ENCODE data around the gene FBL. TPM values are rescaled to one million over a fixed set of nuclear protein-coding genes. Genes with fewer than 3 reads are reported as not detected.

Gene FBL
- polyA plus RNA-seq, 1 of the 3 experiments (the other 2 are of a cell fraction), result 371 TPM

DNA sequence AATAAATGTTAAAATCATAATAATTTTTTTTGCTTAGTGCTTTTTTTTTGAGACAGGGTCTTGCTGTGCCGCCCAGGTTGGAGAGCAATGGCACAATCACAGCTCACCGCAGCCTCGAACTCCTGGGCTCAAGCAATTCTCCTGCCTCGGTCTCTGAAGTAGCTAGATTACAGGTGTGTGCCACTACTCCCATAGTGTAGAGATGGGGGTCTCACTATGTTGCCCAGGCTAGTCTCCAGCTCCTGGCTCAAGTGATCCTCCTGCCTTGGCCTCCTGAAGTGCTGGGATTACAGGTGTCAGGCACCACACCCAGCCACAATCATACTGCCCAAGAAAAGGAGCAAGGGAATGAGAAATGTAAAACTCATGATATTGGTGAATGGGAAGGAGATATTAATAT, 5.1 kb downstream of the FBL start:
- no peaks in the 10 kb centered on the region for H3F3A ChIP-seq (replicated peaks; ENCODE audit: insufficient read depth)
- POLR2A ChIA-PET, result no interaction called here
- H3K4me1 ChIP-seq (ENCODE audit: control insufficient read depth in 1 of 2, insufficient read depth in 2 of 2, low read depth in 1 of 2, low read length in 1 of 2), result peaks cover 8 to 16% of the 10 kb centered on the region in 2 experiments; a peak in 2 of 4 replicates
- H3K4me3 ChIP-seq (ENCODE audit: low read depth in 2 of 2, low read length in 1 of 2), result no peak overlapping the region
- no peak overlapping the region for H3K4me2 ChIP-seq
- peaks cover 14% of the 10 kb centered on the region for H4K20me1 ChIP-seq (ENCODE audit: insufficient read depth)
- peaks cover 62% of the 10 kb centered on the region for H3K79me2 ChIP-seq (ENCODE audit: insufficient read depth)
- H3K36me3 ChIP-seq (replicated peaks in 1 of 2; ENCODE audit: control insufficient read depth in 1 of 2, insufficient read depth in 2 of 2, low read length in 1 of 2), result peaks cover 20 to 37% of the 10 kb centered on the region in 2 experiments
- H3K9me3 ChIP-seq, result no peaks in the 10 kb centered on the region
- CTCF ChIA-PET, result interaction anchor here (1.9 to 6.7 kb wide), 2 partner anchors 18 to 48 kb away, joined by 5 to 143 read pairs; no protein-coding TSS in a partner anchor
- no peak overlapping the region for H3K9ac ChIP-seq
- no peaks in the 10 kb centered on the region for H3K27me3 ChIP-seq (ENCODE audit: insufficient read depth)
- H3K9me2 ChIP-seq, result no peaks in the 10 kb centered on the region
- no peak overlapping the region for H2AFZ ChIP-seq (ENCODE audit: low read depth)
- DNase-seq, result no peak
- no peak for TF ChIP-seq FOXM1 (IDR thresholded peaks at IDR 0.05; ENCODE audit: low read depth)
- TF ChIP-seq, protein P1, sequence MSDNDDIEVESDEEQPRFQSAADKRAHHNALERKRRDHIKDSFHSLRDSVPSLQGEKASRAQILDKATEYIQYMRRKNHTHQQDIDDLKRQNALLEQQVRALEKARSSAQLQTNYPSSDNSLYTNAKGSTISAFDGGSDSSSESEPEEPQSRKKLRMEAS (IDR thresholded peaks at IDR 0.05; ENCODE audit: low read depth), result no peak
- TF ChIP-seq, protein P2, sequence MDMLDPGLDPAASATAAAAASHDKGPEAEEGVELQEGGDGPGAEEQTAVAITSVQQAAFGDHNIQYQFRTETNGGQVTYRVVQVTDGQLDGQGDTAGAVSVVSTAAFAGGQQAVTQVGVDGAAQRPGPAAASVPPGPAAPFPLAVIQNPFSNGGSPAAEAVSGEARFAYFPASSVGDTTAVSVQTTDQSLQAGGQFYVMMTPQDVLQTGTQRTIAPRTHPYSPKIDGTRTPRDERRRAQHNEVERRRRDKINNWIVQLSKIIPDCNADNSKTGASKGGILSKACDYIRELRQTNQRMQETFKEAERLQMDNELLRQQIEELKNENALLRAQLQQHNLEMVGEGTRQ (IDR thresholded peaks at IDR 0.05; ENCODE audit: borderline replicate concordance, low read depth, low read length), result no peak
- no peak for TF ChIP-seq SMC3 (IDR thresholded peaks at IDR 0.05; ENCODE audit: low read depth, low read length)
- TF ChIP-seq RAD21 (IDR thresholded peaks at IDR 0.05; ENCODE audit: low read length), result no peak
- no peak for TF ChIP-seq GATA2 (CRISPR knock-in tag; IDR thresholded peaks at IDR 0.05)
- no peak for TF ChIP-seq NFIC (IDR thresholded peaks at IDR 0.05; ENCODE audit: borderline replicate concordance)
- TF ChIP-seq RCOR1 (IDR thresholded peaks at IDR 0.05; ENCODE audit: low read length), result no peak
- TF ChIP-seq CHD2 (IDR thresholded peaks at IDR 0.05; ENCODE audit: low read length, partially characterized antibody), result no peak
- TF ChIP-seq YY1 (IDR thresholded peaks at IDR 0.05; ENCODE audit: low read depth), result no peak
- TF ChIP-seq, protein P3, sequence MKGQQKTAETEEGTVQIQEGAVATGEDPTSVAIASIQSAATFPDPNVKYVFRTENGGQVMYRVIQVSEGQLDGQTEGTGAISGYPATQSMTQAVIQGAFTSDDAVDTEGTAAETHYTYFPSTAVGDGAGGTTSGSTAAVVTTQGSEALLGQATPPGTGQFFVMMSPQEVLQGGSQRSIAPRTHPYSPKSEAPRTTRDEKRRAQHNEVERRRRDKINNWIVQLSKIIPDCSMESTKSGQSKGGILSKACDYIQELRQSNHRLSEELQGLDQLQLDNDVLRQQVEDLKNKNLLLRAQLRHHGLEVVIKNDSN (IDR thresholded peaks at IDR 0.05; ENCODE audit: borderline replicate concordance, low read depth), result no peak
- TF ChIP-seq, protein P4, sequence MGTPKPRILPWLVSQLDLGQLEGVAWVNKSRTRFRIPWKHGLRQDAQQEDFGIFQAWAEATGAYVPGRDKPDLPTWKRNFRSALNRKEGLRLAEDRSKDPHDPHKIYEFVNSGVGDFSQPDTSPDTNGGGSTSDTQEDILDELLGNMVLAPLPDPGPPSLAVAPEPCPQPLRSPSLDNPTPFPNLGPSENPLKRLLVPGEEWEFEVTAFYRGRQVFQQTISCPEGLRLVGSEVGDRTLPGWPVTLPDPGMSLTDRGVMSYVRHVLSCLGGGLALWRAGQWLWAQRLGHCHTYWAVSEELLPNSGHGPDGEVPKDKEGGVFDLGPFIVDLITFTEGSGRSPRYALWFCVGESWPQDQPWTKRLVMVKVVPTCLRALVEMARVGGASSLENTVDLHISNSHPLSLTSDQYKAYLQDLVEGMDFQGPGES (IDR thresholded peaks at IDR 0.05; ENCODE audit: low read depth, low read length), result no peak
- TF ChIP-seq TEAD4 (IDR thresholded peaks at IDR 0.05; ENCODE audit: borderline replicate concordance, insufficient read depth), result no peak
- WGBS (ENCODE audit: low lambda C conversion rate), result 96% methylated on average over 4 of the region's 4 CpGs
- no peak overlapping the region for H3K27ac ChIP-seq (ENCODE audit: low read depth in 2 of 2, low read length in 1 of 2)

DNA sequence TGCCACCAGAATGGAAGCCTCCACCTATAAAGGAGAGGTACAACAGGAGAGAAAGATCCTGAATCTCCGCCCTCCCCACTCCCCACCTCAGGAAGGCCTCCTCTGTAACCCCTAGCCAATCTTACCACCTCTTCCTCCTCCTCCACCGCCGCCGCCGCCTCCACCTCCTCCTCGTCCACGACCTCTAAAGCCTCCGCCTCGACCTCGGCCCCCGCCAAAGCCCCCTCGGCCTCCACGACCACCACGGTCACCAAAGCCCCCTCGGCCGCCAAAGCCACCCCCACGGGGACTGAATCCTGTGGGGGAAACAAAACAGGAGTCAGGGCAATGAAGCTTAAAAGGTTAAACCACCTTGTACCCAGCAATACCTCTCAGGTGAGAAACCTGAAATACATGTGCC, 5.7 kb downstream of the FBL start:
- H3K27ac ChIP-seq (ENCODE audit: low read depth in 2 of 2, low read length in 1 of 2), result no peak overlapping the region
- TF ChIP-seq FOXM1 (IDR thresholded peaks at IDR 0.05; ENCODE audit: low read depth), result no peak
- no peak for TF ChIP-seq GABPA (IDR thresholded peaks at IDR 0.05; ENCODE audit: low read depth)
- TF ChIP-seq, protein P4 (IDR thresholded peaks at IDR 0.05; ENCODE audit: low read depth, low read length), result no peak
- no peak for TF ChIP-seq FOSL2 (IDR thresholded peaks at IDR 0.05; ENCODE audit: borderline replicate concordance, low read depth)
- TF ChIP-seq RAD21 (IDR thresholded peaks at IDR 0.05; ENCODE audit: low read length), result no peak
- TF ChIP-seq YY1 (IDR thresholded peaks at IDR 0.05; ENCODE audit: low read depth), result no peak
- TF ChIP-seq, protein P1 (IDR thresholded peaks at IDR 0.05; ENCODE audit: low read depth), result no peak
- no peak for TF ChIP-seq SIN3A (IDR thresholded peaks at IDR 0.05; ENCODE audit: borderline replicate concordance, low read depth, low read length)
- TF ChIP-seq TCF12 (IDR thresholded peaks at IDR 0.05), result no peak
- TF ChIP-seq, protein P5, sequence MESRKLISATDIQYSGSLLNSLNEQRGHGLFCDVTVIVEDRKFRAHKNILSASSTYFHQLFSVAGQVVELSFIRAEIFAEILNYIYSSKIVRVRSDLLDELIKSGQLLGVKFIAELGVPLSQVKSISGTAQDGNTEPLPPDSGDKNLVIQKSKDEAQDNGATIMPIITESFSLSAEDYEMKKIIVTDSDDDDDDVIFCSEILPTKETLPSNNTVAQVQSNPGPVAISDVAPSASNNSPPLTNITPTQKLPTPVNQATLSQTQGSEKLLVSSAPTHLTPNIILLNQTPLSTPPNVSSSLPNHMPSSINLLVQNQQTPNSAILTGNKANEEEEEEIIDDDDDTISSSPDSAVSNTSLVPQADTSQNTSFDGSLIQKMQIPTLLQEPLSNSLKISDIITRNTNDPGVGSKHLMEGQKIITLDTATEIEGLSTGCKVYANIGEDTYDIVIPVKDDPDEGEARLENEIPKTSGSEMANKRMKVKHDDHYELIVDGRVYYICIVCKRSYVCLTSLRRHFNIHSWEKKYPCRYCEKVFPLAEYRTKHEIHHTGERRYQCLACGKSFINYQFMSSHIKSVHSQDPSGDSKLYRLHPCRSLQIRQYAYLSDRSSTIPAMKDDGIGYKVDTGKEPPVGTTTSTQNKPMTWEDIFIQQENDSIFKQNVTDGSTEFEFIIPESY (IDR thresholded peaks at IDR 0.05; ENCODE audit: borderline replicate concordance, low read depth), result no peak
- TF ChIP-seq ELF1 (IDR thresholded peaks at IDR 0.05), result no peak
- TF ChIP-seq RCOR1 (IDR thresholded peaks at IDR 0.05; ENCODE audit: low read length), result no peak
- WGBS (ENCODE audit: low lambda C conversion rate), result 94% methylated on average over 17 of the region's 17 CpGs
- peaks cover 24 to 42% of the 10 kb centered on the region in 2 experiments for H3K36me3 ChIP-seq (replicated peaks in 1 of 2; ENCODE audit: control insufficient read depth in 1 of 2, insufficient read depth in 2 of 2, low read length in 1 of 2)
- H4K20me1 ChIP-seq (ENCODE audit: insufficient read depth), result peaks cover 14% of the 10 kb centered on the region
- no peaks in the 10 kb centered on the region for H3F3A ChIP-seq (replicated peaks; ENCODE audit: insufficient read depth)
- peaks cover 57% of the 10 kb centered on the region for H3K79me2 ChIP-seq (ENCODE audit: insufficient read depth)
- H3K9me3 ChIP-seq, result no peaks in the 10 kb centered on the region
- peaks cover 8 to 15% of the 10 kb centered on the region in 2 experiments; a peak in 2 of 4 replicates for H3K4me1 ChIP-seq (ENCODE audit: control insufficient read depth in 1 of 2, insufficient read depth in 2 of 2, low read depth in 1 of 2, low read length in 1 of 2)
- no peak overlapping the region for H3K4me2 ChIP-seq
- POLR2A ChIA-PET, result no interaction called here
- H3K27me3 ChIP-seq (ENCODE audit: insufficient read depth), result no peaks in the 10 kb centered on the region
- H2AFZ ChIP-seq (ENCODE audit: low read depth), result no peak overlapping the region
- H3K4me3 ChIP-seq (ENCODE audit: low read depth in 2 of 2, low read length in 1 of 2), result no peak overlapping the region
- H3K9ac ChIP-seq, result no peak overlapping the region
- DNase-seq, result no peak
- CTCF ChIA-PET, result interaction anchor here (6.7 kb wide), 1 partner anchor 47 kb away, joined by 143 read pairs; no protein-coding TSS in a partner anchor
- H3K9me2 ChIP-seq, result no peaks in the 10 kb centered on the region
